ENCODE data around the gene CDKL2.
"Not testable (repeated sequence)": the region's sequence is repeated elsewhere in the genome, so short reads cannot be mapped to it uniquely, and the experiment has no call there.

CDKL2 gene

GRCh38 chr4:75630174-75630936, at the start of gene CDKL2:
Gene CDKL2 (minus strand): TSS chr4:75630528. CDS start chr4:75625988, 4,540 bp downstream.
- peak; percentile 78 for DNase-seq

- no peak for DNase-seq
These were observed 48.6 kb upstream of the CDKL2 start for GRCh38 chr4:75678965-75679364.

GRCh38 chr4:75678473-75678872, 48.1 kb upstream of the CDKL2 start:
- no peak for DNase-seq

GRCh38 chr4:75675004-75675531, 44.7 kb upstream of the CDKL2 start:
- no peak for DNase-seq

GRCh38 chr4:75673959-75674328, 43.6 kb upstream of the CDKL2 start:
- DNase-seq = no peak

- DNase-seq = peak; percentile 98
These were observed 43.0 kb upstream of the CDKL2 start, which contains the start of gene G3BP2 for GRCh38 chr4:75673027-75673958. Gene G3BP2 (minus strand): TSS chr4:75673411. CDS start chr4:75662025, 11,386 bp downstream.

- DNase-seq = peak; percentile 75
These were observed 42.2 kb upstream of the CDKL2 start for GRCh38 chr4:75672461-75673026.

GRCh38 chr4:75671802-75672421, 41.6 kb upstream of the CDKL2 start:
- DNase-seq = no peak

GRCh38 chr4:75668596-75668995, 38.3 kb upstream of the CDKL2 start:
- no peak for DNase-seq

- not testable (repeated sequence) for DNase-seq
These were observed 37.3 kb upstream of the CDKL2 start for GRCh38 chr4:75667636-75668035.

- no peak for DNase-seq
These were observed 36.0 kb upstream of the CDKL2 start for GRCh38 chr4:75666299-75666698.

- not testable (repeated sequence) for DNase-seq
These were observed 34.3 kb upstream of the CDKL2 start for GRCh38 chr4:75664604-75665003.

- DNase-seq = no peak
These were observed 32.3 kb upstream of the CDKL2 start for GRCh38 chr4:75662626-75663025.

GRCh38 chr4:75660491-75660890, 30.2 kb upstream of the CDKL2 start:
- no peak for DNase-seq

- no peak for DNase-seq
These were observed 29.2 kb upstream of the CDKL2 start for GRCh38 chr4:75659512-75660031.

GRCh38 chr4:75658876-75659275, 28.5 kb upstream of the CDKL2 start:
- no peak for DNase-seq

GRCh38 chr4:75655562-75655961, 25.2 kb upstream of the CDKL2 start:
- no peak for DNase-seq

GRCh38 chr4:75654905-75655304, 24.6 kb upstream of the CDKL2 start:
- DNase-seq = no peak

GRCh38 chr4:75653845-75654503, 23.6 kb upstream of the CDKL2 start:
- DNase-seq = no peak

- no peak for DNase-seq
These were observed 13.8 kb upstream of the CDKL2 start for GRCh38 chr4:75644095-75644494.

- no peak for DNase-seq
These were observed 13.3 kb upstream of the CDKL2 start for GRCh38 chr4:75643651-75644050.

Data from right hindlimb (tissue), 1 donor.